Measurements from ENCODE around the gene FSTL3.
"Not testable (repeated sequence)": the region's sequence is repeated elsewhere in the genome, so short reads cannot be mapped to it uniquely, and the experiment has no call there.

Gene FSTL3

GRCh38 chr19:676339-677105 is at the start of gene FSTL3:
TSS of gene FSTL3 (plus strand) at chr19:676392. CDS start at chr19:676424, 32 bp downstream.
- no peak for DNase-seq

- not testable (repeated sequence) for DNase-seq
Measured at GRCh38 chr19:626566-626965, 49.6 kb upstream of the FSTL3 start.

GRCh38 chr19:628168-628567 is 48.0 kb upstream of the FSTL3 start:
- DNase-seq: peak; percentile 33

- DNase-seq: not testable (repeated sequence)
Measured at GRCh38 chr19:629515-629914, 46.7 kb upstream of the FSTL3 start.

- DNase-seq: no peak
Measured at GRCh38 chr19:629961-630714, 46.1 kb upstream of the FSTL3 start.

- no peak for DNase-seq
Measured at GRCh38 chr19:632579-633067, 43.6 kb upstream of the FSTL3 start.

GRCh38 chr19:633068-633785 is 43.0 kb upstream of the FSTL3 start, which contains the start of gene POLRMT:
TSS of gene POLRMT (minus strand) at chr19:633537. CDS start at chr19:633512, 25 bp downstream.
- peak; percentile 98 for DNase-seq

- no peak for DNase-seq
Measured at GRCh38 chr19:633786-634639, 42.2 kb upstream of the FSTL3 start.

- DNase-seq: no peak
Measured at GRCh38 chr19:634975-635652, 41.1 kb upstream of the FSTL3 start.

- DNase-seq: peak; percentile 19
Measured at GRCh38 chr19:638906-639252, 37.3 kb upstream of the FSTL3 start.

- peak; percentile 96 for DNase-seq
Measured at GRCh38 chr19:639253-640160, 36.7 kb upstream of the FSTL3 start, which contains the start of gene FGF22. TSS of gene FGF22 (plus strand) at chr19:639879. CDS start at chr19:639926, 47 bp downstream.

- no peak for DNase-seq
Measured at GRCh38 chr19:640161-640558, 36.0 kb upstream of the FSTL3 start.

- DNase-seq: no peak
Measured at GRCh38 chr19:640606-641189, 35.5 kb upstream of the FSTL3 start.

- no peak for DNase-seq
Measured at GRCh38 chr19:641702-642101, 34.5 kb upstream of the FSTL3 start.

- no peak for DNase-seq
Measured at GRCh38 chr19:642767-643727, 33.1 kb upstream of the FSTL3 start.

GRCh38 chr19:643736-644135 is 32.5 kb upstream of the FSTL3 start:
- DNase-seq: no peak

GRCh38 chr19:644363-644762 is 31.8 kb upstream of the FSTL3 start:
- no peak for DNase-seq

GRCh38 chr19:644789-645188 is 31.4 kb upstream of the FSTL3 start:
- no peak for DNase-seq

All from CD4-positive, alpha-beta T cell treated with Interleukin-10 for 1 hour (primary cell).